Activated CD4-positive, alpha-beta T cell treated with anti-CD3 and anti-CD28 coated beads, Interleukin-2, amount 50 U/mL, for 16 hours (primary cell): ENCODE data around the gene RTP5.

Source experiments
- DNase-seq: peaks from one replicate; pipeline ENCODE4 v3.0.0-alpha.2; 2020

The RTP5 gene

GRCh38 chr2:241890524-241891235 lies 21.2 kb downstream of the RTP5 start:
- DNase-seq: no peak

GRCh38 chr2:241891315-241891987 lies 21.9 kb downstream of the RTP5 start:
- DNase-seq: no peak

- DNase-seq: no peak
Observed at GRCh38 chr2:241891988-241892298, 22.4 kb downstream of the RTP5 start.

- DNase-seq: no peak
Observed at GRCh38 chr2:241892299-241893137, 23.0 kb downstream of the RTP5 start.

- DNase-seq: no peak
Observed at GRCh38 chr2:241893265-241893664, 23.7 kb downstream of the RTP5 start.

GRCh38 chr2:241894056-241894641 lies 24.6 kb downstream of the RTP5 start:
- DNase-seq: no peak

- no peak for DNase-seq
Observed at GRCh38 chr2:241894681-241895426, 25.3 kb downstream of the RTP5 start.

- no peak for DNase-seq
Observed at GRCh38 chr2:241895427-241895711, 25.8 kb downstream of the RTP5 start.

GRCh38 chr2:241895712-241896641 lies 26.4 kb downstream of the RTP5 start:
- DNase-seq: no peak

- DNase-seq: no peak
Observed at GRCh38 chr2:241896746-241897201, 27.2 kb downstream of the RTP5 start.

GRCh38 chr2:241897231-241897916 lies 27.8 kb downstream of the RTP5 start:
- DNase-seq: no peak

- DNase-seq: no peak
Observed at GRCh38 chr2:241898463-241899270, 29.1 kb downstream of the RTP5 start.

GRCh38 chr2:241900251-241901017 lies 30.9 kb downstream of the RTP5 start:
- DNase-seq: no peak

- no peak for DNase-seq
Observed at GRCh38 chr2:241901018-241901380, 31.5 kb downstream of the RTP5 start.

- DNase-seq: no peak
Observed at GRCh38 chr2:241901500-241902351, 32.2 kb downstream of the RTP5 start.

GRCh38 chr2:241902357-241902991 lies 32.9 kb downstream of the RTP5 start:
- DNase-seq: no peak

- no peak for DNase-seq
Observed at GRCh38 chr2:241903121-241904010, 33.8 kb downstream of the RTP5 start.
